Stimulated activated CD8-positive, alpha-beta memory T cell treated with anti-CD3 and anti-CD28 coated beads, Interleukin-7, amount 100 ng/mL, for 1 hour (primary cell): ENCODE measurements around the gene LRRC71.
A peak's percentile ranks its signal among the peaks of the same experiment; 100 is the strongest.
"Not testable (repeated sequence)": the region's sequence is repeated elsewhere in the genome, so short reads cannot be mapped to it uniquely, and the experiment has no call there.

Experiments
- DNase-seq, 2 donors: peaks; one replicate each; pipeline ENCODE4 v3.0.0-alpha.2; 2020; ENCODE audit warnings: low read depth in 2 of 2

LRRC71 gene

DNA sequence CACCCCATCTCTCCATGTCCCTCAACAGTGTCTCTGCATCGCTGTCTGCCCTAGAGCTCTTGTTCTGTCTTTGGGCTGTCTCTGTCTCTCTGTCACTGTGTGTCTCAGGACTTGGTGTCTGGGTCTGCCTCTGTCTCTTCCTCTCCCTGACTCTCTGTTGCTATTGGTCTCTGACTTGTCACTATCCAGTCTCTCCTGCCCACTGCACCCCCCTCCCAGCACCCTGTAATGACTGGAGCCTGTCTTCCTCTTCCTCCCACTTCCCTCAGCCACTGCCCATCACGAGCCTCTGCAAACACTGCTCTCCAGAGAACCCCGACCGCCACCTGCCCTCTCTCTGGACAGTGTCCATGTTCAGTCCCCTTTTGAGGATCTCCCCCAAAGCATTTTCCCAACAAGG, 14.8 kb upstream of the LRRC71 start:
- no peak for DNase-seq

DNA sequence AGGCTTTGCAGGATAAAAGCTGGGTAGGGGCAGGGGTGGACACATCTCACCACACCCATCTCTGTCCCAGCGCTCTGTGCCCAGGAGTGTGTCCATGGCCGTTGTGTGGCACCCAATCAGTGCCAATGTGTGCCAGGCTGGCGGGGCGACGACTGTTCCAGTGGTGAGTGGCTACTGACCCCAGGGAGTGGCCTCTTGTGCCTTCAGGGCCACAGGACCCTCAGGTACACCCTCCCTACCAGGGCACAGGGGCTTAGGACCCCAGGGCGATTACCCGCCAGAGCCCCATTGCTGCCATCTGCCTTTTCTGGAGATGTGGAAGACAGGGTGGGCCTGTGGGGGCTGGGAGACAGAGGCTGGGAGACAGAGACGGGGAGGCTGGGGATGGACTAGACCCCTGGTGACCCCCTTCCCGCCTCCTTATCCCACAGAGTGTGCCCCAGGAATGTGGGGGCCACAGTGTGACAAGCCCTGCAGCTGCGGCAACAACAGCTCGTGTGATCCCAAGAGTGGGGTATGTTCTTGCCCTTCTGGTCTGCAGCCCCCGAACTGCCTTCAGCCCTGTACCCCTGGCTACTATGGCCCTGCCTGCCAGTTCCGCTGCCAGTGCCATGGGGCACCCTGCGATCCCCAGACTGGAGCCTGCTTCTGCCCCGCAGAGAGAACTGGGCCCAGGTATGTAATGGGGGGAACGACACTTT, 14.1 kb upstream of the LRRC71 start:
- no peak for DNase-seq

DNA sequence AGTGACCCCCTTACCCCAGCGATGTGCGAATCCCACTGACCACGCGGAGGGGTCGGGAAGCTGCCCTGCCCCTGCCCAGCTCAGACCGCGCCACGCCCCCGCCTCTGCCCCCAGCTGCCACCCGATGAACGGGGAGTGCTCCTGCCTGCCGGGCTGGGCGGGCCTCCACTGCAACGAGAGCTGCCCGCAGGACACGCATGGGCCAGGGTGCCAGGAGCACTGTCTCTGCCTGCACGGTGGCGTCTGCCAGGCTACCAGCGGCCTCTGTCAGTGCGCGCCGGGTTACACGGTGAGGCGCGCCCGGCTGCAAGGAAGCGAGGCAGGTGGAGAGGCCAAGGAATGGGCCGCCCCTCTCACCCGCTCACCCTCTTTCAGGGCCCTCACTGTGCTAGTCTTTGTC, 11.9 kb upstream of the LRRC71 start:
- no peak for DNase-seq

DNA sequence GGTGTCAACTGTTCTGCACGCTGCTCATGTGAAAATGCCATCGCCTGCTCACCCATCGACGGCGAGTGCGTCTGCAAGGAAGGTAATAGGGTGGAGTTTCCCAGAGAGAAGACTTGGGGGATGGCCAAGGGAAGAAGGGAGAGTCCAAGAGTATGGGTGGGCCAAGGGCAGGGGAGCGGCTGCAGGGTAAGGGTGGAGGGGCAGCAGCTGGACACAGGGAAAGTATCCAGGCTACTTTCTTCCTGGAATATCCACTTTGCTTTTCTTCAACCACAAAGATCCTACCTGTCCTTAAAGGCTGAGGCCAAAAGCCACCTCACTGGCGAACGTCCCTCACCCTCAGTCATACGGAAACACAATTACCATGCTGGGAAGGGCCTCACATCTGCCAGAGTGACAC, 11.5 kb upstream of the LRRC71 start:
- no peak for DNase-seq

DNA sequence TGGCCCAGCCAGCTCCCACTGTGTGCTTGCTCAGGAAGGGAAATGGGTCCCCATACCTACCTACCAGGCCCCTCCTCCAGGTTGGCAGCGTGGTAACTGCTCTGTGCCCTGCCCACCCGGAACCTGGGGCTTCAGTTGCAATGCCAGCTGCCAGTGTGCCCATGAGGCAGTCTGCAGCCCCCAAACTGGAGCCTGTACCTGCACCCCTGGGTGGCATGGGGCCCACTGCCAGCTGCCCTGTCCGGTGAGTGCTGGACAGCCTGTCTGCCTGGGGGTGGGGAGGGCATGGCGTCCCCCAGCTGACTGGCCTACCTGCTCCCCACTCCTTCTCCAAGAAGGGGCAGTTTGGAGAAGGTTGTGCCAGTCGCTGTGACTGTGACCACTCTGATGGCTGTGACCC, 10.8 kb upstream of the LRRC71 start:
- no peak for DNase-seq

DNA sequence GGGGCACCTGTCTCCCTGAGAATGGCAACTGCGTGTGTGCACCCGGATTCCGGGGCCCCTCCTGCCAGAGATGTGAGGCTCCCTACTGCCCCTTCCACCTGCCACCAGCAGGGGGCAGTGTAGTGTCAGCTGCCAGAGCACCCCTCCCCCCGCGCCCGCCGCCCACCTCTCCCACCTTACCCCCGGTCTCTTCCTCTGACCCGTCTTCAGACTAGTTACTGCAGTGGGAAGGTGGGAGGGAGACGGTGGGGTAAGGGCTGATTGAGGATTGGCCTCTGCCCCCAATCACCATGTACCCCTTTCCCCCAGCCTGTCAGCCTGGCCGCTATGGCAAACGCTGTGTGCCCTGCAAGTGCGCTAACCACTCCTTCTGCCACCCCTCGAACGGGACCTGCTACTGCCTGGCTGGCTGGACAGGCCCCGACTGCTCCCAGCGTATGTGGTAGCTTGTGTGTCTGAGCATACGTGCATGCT, 10.1 kb upstream of the LRRC71 start:
- peak; percentile 9 to 31 for DNase-seq

DNA sequence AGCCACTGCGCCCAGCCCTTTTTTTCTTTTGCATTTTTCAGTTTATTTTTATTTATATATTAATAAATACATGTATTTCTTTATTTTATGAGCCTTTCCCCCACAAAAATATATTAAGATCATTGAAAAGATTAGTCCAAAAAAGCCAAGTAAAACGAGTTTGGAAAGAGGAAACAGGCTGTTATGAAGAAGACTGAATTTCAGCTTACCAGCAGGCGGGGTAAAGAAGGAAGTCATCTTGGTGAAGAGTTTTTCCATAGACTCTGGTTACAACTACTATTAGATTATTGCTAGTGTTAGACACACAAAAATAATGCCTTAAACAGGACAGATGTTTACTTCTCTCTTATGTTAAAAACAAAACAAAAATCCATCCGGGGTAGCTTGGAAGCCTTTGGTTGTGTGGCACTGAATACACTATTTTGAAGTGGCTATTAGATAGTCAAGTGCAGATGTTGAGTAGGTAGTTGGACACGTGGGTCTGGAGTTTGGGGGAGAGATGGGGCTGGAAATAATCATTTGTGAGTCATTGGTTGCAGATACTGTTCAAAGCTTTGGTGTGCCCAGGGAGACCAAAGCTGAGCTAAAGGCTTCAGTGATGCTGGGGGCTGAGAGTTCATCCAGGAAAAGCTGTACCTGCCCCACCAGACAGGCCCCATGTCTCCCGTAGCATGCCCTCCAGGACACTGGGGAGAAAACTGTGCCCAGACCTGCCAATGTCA, 8.7 kb upstream of the LRRC71 start:
- DNase-seq = no peak

DNA sequence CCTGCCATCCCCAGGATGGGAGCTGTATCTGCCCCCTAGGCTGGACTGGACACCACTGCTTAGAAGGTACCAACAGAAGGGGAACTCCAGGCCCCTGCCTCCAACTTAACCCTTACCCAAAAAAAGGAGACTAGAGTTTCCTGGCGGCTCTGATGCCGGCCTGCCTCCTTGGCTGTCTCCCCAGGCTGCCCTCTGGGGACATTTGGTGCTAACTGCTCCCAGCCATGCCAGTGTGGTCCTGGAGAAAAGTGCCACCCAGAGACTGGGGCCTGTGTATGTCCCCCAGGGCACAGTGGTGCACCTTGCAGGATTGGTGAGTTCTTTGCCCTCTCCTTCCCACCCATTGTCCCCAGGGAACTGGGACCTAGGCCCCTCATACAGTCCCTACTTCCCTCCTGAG, 8.1 kb upstream of the LRRC71 start:
- no peak for DNase-seq

DNA sequence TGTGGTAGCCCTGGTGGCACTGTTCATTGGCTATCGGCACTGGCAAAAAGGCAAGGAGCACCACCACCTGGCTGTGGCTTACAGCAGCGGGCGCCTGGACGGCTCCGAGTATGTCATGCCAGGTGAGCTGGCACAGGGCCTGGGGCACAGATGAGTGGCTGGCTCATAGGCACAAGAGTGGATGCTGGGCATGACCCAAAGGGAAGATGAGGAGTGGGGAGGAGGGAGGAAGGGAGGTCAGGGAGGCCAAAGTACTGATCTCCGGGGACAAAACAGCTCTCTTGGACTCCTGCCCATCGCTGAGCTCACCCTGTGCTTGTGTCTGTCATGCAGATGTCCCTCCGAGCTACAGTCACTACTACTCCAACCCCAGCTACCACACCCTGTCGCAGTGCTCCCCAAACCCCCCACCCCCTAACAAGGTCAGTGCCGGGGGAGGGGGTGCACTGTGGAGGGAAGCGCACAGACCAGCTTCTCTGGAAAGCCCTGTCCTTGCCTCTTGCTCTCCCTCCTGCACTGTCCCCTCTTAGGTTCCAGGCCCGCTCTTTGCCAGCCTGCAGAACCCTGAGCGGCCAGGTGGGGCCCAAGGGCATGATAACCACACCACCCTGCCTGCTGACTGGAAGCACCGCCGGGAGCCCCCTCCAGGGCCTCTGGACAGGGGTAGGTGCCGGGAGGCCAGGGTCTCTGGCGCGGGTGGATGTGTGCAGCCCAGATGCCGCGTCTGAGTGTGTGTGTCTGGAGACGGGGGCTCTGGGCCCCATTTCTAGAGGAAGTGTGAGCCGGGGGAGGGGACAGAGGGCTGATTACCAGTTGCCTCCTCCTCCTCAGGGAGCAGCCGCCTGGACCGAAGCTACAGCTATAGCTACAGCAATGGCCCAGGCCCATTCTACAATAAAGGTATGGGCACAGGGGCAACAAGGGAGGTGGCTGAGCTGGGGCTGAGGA, 7.3 kb upstream of the LRRC71 start:
- no peak for DNase-seq

DNA sequence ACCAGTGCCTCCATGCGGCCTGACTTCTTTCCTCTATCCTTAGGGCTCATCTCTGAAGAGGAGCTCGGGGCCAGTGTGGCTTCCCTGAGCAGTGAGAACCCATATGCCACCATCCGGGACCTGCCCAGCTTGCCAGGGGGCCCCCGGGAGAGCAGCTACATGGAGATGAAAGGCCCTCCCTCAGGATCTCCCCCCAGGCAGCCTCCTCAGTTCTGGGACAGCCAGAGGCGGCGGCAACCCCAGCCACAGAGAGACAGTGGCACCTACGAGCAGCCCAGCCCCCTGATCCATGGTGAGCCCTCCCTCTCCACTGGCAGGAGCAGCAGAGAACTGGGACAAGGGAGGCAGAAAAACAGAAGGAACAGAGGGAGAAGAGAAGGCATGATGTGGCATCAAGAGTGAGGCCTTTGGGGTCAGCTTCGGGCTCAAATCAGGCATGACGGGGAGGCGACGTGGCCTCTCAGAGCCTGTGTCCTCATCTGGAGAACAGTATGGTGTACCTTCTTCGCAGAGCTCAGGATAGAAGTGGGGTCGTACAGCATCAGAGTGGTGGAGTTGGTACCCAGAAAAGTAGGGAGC, 6.5 kb upstream of the LRRC71 start:
- DNase-seq = no peak

DNA sequence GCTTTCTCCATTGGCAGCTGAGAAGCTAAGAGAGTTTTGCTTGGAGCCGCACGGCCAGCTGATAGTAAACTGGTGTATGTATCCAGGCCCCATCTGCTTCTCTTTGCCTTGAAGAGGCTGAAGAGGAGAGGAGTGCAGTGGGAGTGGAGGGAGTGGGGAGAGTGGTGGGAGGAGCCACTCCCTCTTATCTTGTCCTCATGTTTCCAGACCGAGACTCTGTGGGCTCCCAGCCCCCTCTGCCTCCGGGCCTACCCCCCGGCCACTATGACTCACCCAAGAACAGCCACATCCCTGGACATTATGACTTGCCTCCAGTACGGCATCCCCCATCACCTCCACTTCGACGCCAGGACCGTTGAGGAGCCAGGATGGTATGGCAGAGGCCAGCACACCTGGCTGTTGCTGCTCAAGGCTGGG, 6.0 kb upstream of the LRRC71 start:
- DNase-seq = no peak

DNA sequence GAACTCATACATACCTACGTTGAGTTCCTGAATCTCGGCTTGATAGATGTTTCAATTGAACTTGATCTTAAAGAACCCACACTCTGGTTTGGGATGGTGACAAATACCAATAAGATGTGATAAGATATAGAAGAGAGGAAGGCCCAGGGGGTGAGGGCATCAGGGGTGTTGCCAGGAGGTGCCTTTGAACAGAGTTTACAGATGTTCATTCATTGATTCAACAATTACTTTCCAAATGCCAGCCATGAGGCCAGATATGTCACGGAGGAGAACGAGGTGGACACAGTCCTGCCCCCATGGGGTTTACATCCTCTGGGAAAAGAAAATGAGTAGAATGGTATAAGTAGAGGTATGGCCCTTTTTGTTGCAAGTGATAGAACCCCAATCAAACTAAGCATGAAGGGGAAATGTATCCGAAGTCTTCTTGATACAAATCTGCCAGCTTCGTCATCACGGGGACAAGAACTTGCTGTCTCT, 659 bp downstream of the LRRC71 start:
- DNase-seq = no peak

DNA sequence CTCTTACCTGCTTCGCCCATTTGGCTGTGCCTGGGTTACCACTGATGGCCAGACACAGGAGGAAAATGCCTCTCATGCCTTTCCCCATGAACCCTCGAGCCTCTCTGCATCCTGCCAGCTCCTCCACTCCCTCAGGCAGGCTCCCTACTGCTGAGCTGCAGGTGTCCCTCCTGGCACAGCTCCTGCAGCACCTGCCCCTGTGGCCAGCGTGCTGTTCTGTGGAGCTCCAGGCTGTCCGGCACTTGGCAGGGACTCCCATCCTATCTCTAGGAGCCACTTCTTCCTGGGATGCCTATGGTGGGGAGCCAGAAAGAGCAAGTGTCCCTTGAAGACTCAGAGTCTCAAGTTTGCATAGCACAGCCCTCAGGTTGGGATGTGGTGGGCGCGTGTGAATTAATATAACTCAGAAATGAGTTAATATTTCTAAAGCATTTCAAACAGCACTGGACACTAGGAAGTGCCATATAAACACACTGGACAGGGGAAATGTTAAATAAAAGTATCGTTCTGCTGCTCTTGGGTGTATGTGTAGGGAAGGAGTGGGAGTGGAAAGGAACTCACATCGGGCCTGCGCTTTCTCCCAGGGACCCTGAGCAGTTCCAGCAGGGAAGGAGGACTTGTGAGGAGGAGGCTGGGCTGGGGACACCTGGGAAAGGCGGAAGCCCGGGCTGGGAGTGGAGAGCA, 2.7 kb downstream of the LRRC71 start:
- DNase-seq = no peak

DNA sequence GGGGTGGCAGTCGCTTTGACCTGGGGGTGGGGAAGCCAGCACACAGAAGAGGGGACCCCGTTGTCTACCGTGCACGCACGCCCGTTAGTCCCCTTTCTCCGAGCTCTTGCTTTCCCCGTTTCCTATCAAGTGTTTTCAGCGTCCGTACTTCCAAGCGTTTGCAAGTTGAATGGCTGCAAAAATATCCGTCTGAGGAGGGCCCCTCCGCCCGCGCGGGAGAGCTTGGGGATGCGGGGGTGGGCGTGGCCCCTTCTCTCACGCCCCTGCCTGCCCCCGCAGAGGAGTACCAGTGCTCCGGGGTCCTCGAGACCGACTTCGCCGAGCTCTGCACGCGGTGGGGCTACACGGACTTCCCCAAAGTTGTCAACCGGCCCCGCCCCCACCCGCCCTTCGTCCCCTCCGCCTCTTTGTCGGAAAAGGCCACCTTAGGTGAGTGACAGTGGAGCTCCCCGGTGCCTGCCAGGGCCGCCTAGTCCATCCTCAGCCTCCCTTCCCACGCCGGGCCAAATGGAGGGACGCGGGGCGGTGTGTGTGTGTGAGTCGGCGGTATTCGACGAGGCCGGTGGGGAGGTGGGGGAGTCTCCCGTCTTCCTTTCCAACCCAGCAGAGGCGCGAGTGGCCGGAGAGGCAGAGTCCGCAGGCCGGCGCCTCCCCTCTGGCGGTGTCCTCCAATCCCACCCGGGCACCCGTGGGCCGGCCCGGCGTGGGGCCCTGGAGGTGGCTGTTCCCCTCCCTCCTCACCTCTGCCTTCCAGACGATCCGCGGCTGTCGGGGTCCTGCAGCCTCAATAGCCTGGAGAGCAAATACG, 3.4 kb downstream of the LRRC71 start:
- no peak for DNase-seq

DNA sequence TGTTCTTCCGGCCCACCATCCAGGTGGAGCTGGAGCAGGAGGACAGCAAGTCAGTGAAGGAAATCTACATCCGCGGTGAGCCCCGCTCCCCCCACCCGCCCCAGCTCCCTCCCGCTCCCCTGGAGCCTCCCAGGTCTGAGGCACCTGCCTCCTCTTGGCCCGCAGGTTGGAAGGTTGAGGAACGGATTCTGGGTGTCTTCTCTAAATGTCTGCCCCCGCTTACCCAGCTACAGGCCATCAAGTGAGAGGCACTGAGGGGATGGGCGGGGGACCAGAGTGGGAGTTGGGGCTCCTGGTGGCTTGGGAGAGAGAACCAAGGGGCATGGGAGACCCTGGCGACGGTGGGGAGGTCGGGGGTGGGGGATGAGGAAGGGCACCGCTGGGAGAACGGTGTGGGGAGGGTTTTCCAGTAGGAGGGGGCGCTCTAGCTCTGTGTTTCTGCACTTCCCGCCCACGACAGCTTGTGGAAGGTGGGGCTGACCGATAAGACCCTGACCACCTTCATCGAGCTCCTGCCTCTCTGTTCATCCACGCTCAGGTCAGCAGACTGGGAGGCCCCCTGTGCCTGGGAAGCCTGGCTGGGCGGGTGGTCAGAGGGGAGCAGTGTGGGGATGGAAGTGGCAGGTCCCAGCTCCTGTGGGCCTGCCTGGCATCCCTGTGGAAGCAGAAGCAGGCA, 4.2 kb downstream of the LRRC71 start:
- no peak for DNase-seq

DNA sequence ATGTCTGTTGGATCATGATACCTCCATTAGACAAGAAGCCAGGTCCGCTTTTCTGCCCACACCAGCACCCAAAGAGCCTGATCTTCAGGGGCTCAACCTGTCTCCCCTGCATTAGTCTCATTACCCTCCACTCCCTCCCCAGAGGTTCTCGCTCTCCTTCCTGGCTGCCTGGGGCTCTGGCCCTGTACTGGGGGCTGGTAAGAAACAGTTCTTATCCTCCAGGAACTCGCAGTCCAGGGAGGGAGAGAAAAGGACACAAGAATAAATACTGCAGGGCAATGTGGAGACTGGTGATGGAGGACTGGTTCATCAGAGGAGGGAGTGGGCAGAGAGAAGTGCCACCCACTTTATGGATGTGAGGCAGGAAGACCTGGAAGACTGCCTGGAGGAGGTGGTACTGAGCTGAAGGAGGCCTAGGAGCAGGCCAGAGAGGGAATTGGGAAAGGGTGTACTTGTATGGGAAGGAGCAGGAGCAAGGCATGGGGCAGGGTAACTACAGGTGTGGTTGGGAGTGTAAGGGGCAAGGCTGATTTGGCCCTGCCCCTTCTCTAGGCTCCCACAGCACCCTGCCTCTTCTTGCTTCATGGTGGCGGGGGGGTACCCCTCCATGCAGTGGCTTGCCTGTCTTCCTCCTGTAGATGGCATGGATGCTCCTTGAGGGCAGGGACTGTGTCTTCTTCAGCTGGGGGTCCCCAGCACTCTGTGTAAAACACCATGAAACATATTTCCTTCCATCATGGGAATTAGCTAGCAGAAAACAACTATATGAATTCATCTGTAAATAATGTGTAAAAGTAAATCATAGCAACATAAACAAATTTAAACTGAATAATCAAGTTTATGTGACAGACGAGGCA, 5.0 kb downstream of the LRRC71 start:
- no peak for DNase-seq

DNA sequence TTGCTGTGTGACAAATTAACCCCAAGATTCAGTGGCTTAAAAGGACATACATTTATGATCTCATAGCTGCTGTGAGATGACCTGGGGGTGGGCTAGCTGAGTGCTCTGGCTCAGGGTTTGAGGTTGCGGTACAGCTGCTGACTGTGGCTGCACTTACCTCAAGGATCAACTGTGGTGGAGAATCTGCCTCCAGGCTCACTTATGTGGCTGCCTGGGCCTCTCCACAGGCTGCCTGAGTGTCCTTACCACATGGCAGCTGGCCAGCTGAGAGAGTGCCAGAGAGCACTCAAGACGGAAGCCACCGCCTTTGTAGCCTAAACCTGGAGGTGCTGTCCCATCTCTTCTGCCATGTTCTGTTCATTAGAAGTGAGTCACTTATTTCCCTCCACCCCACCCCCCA, 5.7 kb downstream of the LRRC71 start:
- DNase-seq = no peak

DNA sequence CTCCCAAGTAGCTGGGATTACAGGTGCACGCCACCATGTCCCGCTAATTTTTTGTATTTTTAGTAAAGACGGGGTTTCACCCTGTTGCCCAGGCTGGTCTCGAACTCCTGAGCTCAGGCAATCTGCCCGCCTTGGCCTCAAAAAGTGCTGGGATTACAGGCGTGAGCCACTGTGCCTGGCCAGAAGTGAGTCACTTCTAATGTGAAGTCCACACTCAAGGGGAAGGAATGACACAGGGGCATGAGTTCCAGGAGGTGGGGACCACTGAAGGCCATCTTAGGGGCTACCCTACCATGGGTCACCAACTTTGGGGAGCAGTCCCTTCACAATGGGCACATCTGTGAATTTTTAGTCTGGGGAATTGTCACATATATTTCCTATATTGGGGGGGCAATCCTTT, 6.3 kb downstream of the LRRC71 start:
- DNase-seq = not testable (repeated sequence)
